Psoas muscle (tissue), 8 donors: ENCODE results near the gene SLC22A23. TPM values are rescaled to one million over a fixed set of nuclear protein-coding genes. Genes with fewer than 3 reads are reported as not detected.

Experiments
- ATAC-seq, 4 donors: fragments of 200-7000 bp; cut with Tn5 transposase; one replicate each; pipeline ENCODE4 v1.9.1; 2020; ENCODE audit warnings: moderate library complexity in 3 of 4, mild to moderate bottlenecking in 2 of 4
- DNase-seq, 2 donors: peaks; one replicate each; pipeline ENCODE4 v3.0.0-alpha.2; 2020
- H3K27ac ChIP-seq: fragments of 200-600 bp; one replicate; pipeline ENCODE4 v1.8.0; 2022
- H3K27me3 ChIP-seq, 3 donors: fragments of 200-600 bp in 1 of 3; one replicate each; pipeline versions ENCODE4 v1.6.1 to v1.8.0; 2013 to 2022; ENCODE audit warnings: low read length in 2 of 3, mild to moderate bottlenecking in 2 of 3, moderate library complexity in 1 of 3; ENCODE audit not compliant: insufficient read depth in 3 of 3
- H3K36me3 ChIP-seq, 2 donors: fragments of 200-600 bp in 1 of 2; one replicate each; pipeline versions ENCODE4 v1.6.1 to v1.8.0; 2013 to 2022; ENCODE audit warnings: low read depth in 1 of 2, mild to moderate bottlenecking in 1 of 2, moderate library complexity in 1 of 2; ENCODE audit not compliant: insufficient read depth in 1 of 2
- H3K4me1 ChIP-seq: fragments of 200-600 bp; one replicate; pipeline ENCODE4 v1.8.0; 2022
- H3K4me3 ChIP-seq: fragments of 200-600 bp; one replicate; pipeline ENCODE4 v1.8.0; 2022; ENCODE audit warnings: mild to moderate bottlenecking
- H3K9me3 ChIP-seq: fragments of 200-600 bp; one replicate; pipeline ENCODE4 v1.8.0; 2022
- CTCF ChIP-seq: fragments of 200-600 bp; IDR thresholded peaks from one replicate; pipeline ENCODE4 v1.8.0; 2022; ENCODE audit warnings: antibody characterized with exemption
- WGBS, 3 donors: extraction: QIAGEN DNeasy Blood & Tissue Kit; methylation state at CpG; one replicate each; pipeline versions ENCODE4 v1.1.6 to v1.1.7; 2013; 5-methylcytosine and 5-hydroxymethylcytosine counted together
- intact Hi-C, 2 donors: fragments of 100-400 bp; cut with DNase I; formaldehyde crosslinking; loops; one replicate each; pipeline versions ENCODE4 v1.11.0 to v1.14.2; 2022
- polyA plus RNA-seq, 3 donors: library from polyadenylated mRNA; stranded (reverse); fragments of 200-250 nt; gene quantifications; one replicate each; pipeline ENCODE4 v1.2.3, GENCODE V29; 2013
- total RNA-seq, 4 donors: library from RNA; stranded (reverse); fragmentation: NEBNext Ultra II Directional in 2 of 4; extraction: Animal tissue kit (Norgen Biotek cat#: 25700) in 2 of 4; gene quantifications; one replicate each; pipeline versions ENCODE4 v1.2.1 to v1.2.4, GENCODE V29; 2021 to 2023
- donor health status: healthy with polysubstance abuse.
- donor health status: DM: no; HTN: no; CAD: no; lungs with moderate emphysema.
- donor health status: Bipolar disorder and iron deficiency.
- donor health status: healthy.
- donor health status: DM: yes; HTN: yes; CAD: no.
- donor health status: DM: no; HTN: no; CAD: no.
- donor health status: DM: no; HTN: no; CAD: no.
- donor health status: DM: yes; HTN: yes; CAD: no.

Gene SLC22A23
- total and polyA plus RNA-seq, 7 donors = 4.6 to 13.7 (median 8.7) TPM

DNA sequence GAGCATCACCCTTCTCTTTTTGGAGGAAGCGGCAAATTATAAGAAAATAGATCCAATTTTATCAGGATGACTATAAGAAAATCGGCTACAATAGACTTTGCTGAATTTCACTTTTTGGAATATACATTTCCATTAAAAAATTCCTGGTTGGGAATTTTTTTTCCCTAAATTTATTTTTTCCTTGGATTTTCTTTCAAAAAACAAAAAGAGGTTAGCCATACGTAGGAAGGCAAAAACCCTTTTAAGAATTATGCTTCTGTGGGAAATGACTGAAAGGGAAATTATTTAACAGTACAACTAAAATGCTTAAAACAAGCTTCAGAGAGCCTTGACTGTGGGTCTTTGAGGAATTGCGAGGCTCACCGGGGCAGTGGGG is 86.9 kb downstream of the SLC22A23 start:
- WGBS, 3 donors = 93 to 96% (median 95%) methylated on average over 5 of the region's 5 CpGs
- Histone ChIP-seq H3K4me1 (peaks cover 17% of the 10 kb centered on the region), H3K36me3 (no peaks in the 10 kb centered on the region), H3K27ac (no peak overlapping the region), H3K4me3 (no peak overlapping the region), H3K27me3 (no peaks in the 10 kb centered on the region), H3K9me3 (no peaks in the 10 kb centered on the region)
- intact Hi-C loops = loop anchor here in 1 of 2 donors (5.0 kb wide), 1 partner anchor 37 kb away; no protein-coding TSS in a partner anchor
- ATAC-seq (no peak), DNase-seq (no peak)
- TF ChIP-seq CTCF = no peak

GRCh38 chr6:3368685-3369084 is 88.2 kb downstream of the SLC22A23 start:
- no peak for TF ChIP-seq CTCF
- H3K36me3 ChIP-seq = no peaks in the 10 kb centered on the region
- WGBS, 3 donors = 34 to 60% (median 36%) methylated on average over 4 of the region's 4 CpGs
- no peak for DNase-seq
- no peak overlapping the region for H3K27ac ChIP-seq
- no peak for ATAC-seq
- no peaks in the 10 kb centered on the region for H3K9me3 ChIP-seq
- no peak overlapping the region for H3K4me3 ChIP-seq
- H3K27me3 ChIP-seq = no peaks in the 10 kb centered on the region
- intact Hi-C loops = no loop called here
- peaks cover 17% of the 10 kb centered on the region for H3K4me1 ChIP-seq

DNA sequence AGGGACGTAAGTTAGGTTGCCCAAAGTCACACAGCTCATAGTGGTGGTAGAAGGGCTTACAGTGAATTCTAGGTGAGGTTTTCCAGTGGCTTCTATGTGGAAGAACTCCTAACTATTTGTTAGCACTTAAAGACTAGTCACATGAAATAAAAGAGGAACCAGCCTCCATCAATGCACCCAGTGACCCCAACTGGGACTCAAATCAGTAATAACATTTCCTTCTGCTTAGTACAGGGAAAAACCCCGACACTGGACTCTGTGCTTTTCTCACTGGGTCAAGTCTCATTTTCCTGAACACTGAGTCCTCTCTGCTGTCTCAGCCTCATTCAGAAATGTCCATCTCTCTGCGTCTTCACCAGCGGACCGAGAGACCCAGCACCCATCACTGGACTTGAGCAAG is 89.2 kb downstream of the SLC22A23 start:
- intact Hi-C loops = no loop called here
- H3K27ac ChIP-seq = no peak overlapping the region
- no peak overlapping the region for H3K4me3 ChIP-seq
- H3K4me1 ChIP-seq = peaks cover 14% of the 10 kb centered on the region
- no peak for TF ChIP-seq CTCF
- ATAC-seq = no peak
- no peaks in the 10 kb centered on the region for H3K27me3 ChIP-seq
- no peak for DNase-seq
- WGBS, 3 donors = 55 to 79% (median 57%) methylated on average over 5 of the region's 5 CpGs
- H3K9me3 ChIP-seq = no peaks in the 10 kb centered on the region
- no peaks in the 10 kb centered on the region for H3K36me3 ChIP-seq

DNA sequence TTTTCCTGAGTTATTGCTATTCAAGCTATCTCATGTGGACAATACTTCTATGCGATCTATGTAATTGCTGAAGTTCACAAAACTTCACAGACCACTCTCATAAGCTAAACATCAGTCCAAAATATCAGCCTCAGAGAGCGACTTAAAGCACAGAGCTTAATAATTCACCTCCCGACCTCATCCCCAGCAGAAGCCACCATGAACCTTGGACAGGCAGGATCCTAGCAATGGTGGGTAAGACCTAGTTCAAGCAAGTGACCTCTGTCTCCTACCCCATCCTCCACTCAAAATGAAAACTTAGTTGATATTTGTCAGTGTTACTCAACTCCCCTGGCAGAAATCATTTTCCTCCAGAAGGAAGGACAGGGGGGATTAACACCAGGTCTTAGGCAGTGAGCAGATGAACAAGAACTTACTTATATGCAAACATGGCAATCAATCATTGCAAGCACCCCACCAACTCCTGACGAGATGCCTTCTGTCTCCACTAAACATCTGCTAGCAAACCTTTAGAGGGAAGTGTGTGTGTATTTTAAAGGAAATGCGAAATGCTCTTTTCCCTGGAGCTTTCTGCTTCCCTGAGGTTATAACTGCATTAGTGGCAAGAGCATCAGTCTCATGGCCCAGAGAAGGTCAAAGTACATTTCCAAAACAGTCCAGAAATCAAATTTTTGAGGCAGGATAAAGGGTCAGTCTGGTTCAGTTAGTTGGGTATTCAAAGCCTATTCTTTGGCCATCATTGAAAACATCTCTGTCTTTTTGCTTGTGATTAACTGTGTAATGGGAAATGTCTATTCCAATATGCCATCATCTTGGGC is 90.0 kb downstream of the SLC22A23 start:
- 79 to 92% (median 85%) methylated on average over 5 of the region's 5 CpGs for WGBS, 3 donors
- H3K9me3 ChIP-seq = no peaks in the 10 kb centered on the region
- no peak overlapping the region for H3K27ac ChIP-seq
- peaks cover 14% of the 10 kb centered on the region for H3K4me1 ChIP-seq
- no peaks in the 10 kb centered on the region for H3K27me3 ChIP-seq
- intact Hi-C loops = no loop called here
- no peak for DNase-seq
- TF ChIP-seq CTCF = no peak
- no peak for ATAC-seq
- H3K4me3 ChIP-seq = no peak overlapping the region
- H3K36me3 ChIP-seq = no peaks in the 10 kb centered on the region

DNA sequence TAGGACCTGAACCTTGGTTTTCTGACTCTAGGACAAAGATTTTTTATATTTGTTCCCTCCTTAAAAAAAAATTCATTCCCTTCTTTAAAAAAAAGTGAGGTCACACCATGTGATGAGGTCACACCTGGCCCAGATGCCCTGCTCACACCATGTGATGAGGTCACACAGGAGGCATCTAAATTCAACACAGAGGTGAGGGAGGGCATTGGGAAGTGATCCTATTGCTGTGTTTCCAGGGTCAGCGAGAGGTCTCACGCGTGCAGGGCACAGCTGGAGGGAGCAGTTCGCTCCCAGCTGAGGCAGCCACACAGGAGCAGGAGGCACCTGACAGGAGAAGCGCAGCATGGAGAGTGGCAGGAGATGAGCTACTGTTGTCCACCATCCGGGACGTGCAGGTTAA is 92.5 kb downstream of the SLC22A23 start:
- no peak for TF ChIP-seq CTCF
- no peak overlapping the region for H3K4me3 ChIP-seq
- intact Hi-C loops = no loop called here
- no peaks in the 10 kb centered on the region for H3K9me3 ChIP-seq
- peaks cover 14% of the 10 kb centered on the region for H3K4me1 ChIP-seq
- H3K27me3 ChIP-seq = no peaks in the 10 kb centered on the region
- peak in 1 of 4 donors; percentile 34 for ATAC-seq
- no peak for DNase-seq
- no peaks in the 10 kb centered on the region for H3K36me3 ChIP-seq
- WGBS, 3 donors = 74 to 82% (median 74%) methylated on average over 7 of the region's 7 CpGs
- H3K27ac ChIP-seq = no peak overlapping the region
